Peyer's patch (tissue), 4 donors: Measurements from ENCODE around the gene TTC31.

Experiments
- CTCF ChIP-seq, 6 experiments: fragments of 450-650 bp in 4 of 6; fragments of 200-600 bp in 2 of 6; sonication (generic) in 1 of 6; IDR thresholded peaks; one replicate each; pipeline ENCODE4 v1.5.1; 2017 to 2019; ENCODE audit warnings: antibody characterized with exemption in 6 of 6, mild to moderate bottlenecking in 3 of 6, moderate library complexity in 1 of 6
- POLR2A ChIP-seq, 2 donors: fragments of 450-650 bp; IDR thresholded peaks; one replicate each; pipeline ENCODE4 v1.5.1; 2017; ENCODE audit warnings: antibody characterized with exemption in 2 of 2, mild to moderate bottlenecking in 2 of 2, moderate library complexity in 2 of 2

DNA sequence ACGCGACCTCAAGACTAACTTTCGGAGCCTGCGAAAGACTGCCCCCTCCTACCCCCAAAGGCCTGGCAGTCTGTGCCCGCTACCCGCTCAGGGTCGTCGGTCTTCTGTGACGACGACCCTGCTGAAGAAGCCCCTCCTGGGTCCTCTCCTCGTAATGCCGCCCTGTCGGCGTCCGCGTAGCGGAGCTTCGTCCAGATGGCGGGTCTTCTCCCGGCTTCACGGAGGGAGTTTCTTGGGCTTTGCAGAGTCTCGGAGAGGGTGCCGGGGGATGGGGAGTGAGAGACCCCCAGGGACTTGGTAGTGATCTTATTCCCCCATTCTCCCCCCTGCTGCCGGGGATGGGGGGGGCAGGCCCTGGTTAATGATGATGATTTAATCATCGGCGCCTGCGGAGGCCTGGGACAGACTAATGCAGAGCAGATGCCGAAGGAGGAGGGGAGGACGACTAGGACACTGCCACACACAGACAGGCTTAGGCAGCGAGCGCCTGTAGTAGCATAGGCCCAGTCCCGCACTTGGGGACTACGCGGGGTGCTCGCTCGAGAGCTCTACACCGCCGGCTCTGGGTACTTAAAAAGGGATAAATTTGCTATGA is 25.1 kb downstream of the TTC31 start:
- no peak for TF ChIP-seq POLR2A (IDR thresholded peaks at IDR 0.05)
- no peak for TF ChIP-seq CTCF (IDR thresholded peaks at IDR 0.05)
